SU-DHL-6 (cell line): ENCODE data around the gene KCNT2.

Experiments used
- EZH2phosphoT487 ChIP-seq: fragments of 200-600 bp; sonication (generic), shearing (Covaris generic); conservative IDR thresholded peaks from 2 replicates; pipeline ENCODE4 v1.6.1; 2018; ENCODE audit warnings: mild to moderate bottlenecking, antibody characterized with exemption, low read length, moderate library complexity, mixed read lengths
- TF ChIP-seq, protein P1 (sequence below): fragments of 200-600 bp; sonication (generic); IDR thresholded peaks from one replicate; pipeline ENCODE4 v1.5.1; 2017; ENCODE audit warnings: antibody characterized with exemption, mild to moderate bottlenecking, low read length, moderate library complexity; ENCODE audit not compliant: insufficient read depth, poor library complexity, severe bottlenecking

DNA sequence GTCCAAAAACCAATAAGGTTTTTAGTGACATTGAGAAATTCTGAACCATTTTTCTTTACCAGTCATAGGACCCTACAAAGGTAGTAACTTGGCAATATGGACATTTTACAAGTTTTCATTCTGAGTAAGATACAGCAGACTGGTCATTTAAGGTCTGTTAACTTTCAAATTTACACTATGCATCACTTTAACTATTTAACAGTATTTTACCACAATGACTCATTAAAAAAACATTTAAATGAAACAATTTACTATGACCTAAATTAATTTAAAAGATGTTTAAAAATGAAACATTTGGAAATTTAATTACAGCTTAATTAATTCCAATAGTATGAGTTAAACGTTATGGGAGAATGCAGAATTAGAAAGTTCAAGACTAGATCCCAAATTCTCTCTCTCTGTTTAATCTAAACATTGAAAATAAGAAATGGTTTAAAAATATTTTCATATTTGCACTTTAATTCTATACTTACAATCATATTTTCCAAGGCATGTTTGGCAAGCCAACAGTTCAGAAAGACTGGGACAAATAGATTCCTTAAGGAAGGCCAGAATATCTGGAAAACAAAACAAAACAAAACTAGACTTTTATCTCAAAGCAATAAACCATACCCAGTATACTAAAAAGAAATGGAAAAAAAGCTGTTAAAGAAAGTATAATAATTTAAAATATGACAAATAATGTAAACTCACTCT lies 140.9 kb downstream of the KCNT2 start:
- TF ChIP-seq, protein P1, sequence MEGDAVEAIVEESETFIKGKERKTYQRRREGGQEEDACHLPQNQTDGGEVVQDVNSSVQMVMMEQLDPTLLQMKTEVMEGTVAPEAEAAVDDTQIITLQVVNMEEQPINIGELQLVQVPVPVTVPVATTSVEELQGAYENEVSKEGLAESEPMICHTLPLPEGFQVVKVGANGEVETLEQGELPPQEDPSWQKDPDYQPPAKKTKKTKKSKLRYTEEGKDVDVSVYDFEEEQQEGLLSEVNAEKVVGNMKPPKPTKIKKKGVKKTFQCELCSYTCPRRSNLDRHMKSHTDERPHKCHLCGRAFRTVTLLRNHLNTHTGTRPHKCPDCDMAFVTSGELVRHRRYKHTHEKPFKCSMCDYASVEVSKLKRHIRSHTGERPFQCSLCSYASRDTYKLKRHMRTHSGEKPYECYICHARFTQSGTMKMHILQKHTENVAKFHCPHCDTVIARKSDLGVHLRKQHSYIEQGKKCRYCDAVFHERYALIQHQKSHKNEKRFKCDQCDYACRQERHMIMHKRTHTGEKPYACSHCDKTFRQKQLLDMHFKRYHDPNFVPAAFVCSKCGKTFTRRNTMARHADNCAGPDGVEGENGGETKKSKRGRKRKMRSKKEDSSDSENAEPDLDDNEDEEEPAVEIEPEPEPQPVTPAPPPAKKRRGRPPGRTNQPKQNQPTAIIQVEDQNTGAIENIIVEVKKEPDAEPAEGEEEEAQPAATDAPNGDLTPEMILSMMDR, result no peak
- no peak for TF ChIP-seq EZH2phosphoT487
